HG02885 (cell line): ENCODE data around the gene SKOR1.

ENCODE experiments used
- ATAC-seq: cut with Tn5 transposase; IDR thresholded peaks from one replicate; pipeline ENCODE4 v1.9.1; 2021; ENCODE audit warnings: mild to moderate bottlenecking; ENCODE audit not compliant: unreplicated experiment, poor library complexity

The SKOR1 gene

GRCh38 chr15:67792250-67792942 is 32.9 kb upstream of the SKOR1 start:
- ATAC-seq, result no peak

GRCh38 chr15:67794832-67795574 is 30.3 kb upstream of the SKOR1 start:
- no peak for ATAC-seq

DNA sequence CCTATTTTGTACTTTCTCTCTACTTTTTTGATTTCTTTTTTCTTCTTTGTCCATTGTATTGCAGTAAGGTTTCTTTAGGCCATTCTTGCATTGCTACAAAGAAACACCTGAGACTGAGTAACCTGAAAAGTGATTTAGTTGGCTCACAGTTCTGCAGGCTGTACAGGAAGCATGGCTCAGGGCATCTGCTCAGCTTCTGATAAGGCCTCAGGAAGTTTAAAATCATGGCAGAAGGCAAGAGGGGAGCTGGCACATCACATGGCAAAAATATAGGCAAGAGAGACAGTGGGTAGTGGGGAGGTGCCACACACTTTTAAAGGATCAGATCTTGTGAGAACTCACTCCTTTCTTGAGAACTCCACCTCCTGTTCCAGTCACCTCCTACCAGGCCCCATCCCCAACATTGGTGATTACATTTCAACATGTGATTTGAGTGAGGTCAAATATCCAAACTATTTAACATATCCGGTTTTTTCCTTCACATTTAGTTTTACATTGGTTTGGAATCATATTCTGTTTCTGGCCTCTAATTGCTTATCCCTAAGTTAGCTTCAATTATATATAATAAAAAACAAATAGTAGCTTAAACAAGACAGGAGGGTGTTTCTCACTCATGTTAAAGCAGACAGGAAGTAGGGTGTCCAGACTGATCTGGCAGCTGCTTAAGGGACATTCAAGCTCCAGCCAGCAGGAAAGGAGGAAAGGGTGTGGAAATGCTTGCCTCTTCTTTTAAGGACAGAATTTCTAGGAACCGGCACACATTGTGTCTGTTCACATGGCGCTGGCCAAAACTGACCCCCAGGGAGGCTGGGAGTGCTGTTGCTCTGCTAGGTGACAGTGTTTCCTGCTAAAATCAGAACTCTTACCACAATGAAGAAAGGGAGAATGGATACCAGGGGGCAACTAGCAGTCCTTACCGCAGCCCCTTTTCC is 28.8 kb upstream of the SKOR1 start:
- no peak for ATAC-seq

GRCh38 chr15:67799801-67800205 is 25.5 kb upstream of the SKOR1 start:
- no peak for ATAC-seq

GRCh38 chr15:67801142-67801541 is 24.2 kb upstream of the SKOR1 start:
- ATAC-seq, result no peak

DNA sequence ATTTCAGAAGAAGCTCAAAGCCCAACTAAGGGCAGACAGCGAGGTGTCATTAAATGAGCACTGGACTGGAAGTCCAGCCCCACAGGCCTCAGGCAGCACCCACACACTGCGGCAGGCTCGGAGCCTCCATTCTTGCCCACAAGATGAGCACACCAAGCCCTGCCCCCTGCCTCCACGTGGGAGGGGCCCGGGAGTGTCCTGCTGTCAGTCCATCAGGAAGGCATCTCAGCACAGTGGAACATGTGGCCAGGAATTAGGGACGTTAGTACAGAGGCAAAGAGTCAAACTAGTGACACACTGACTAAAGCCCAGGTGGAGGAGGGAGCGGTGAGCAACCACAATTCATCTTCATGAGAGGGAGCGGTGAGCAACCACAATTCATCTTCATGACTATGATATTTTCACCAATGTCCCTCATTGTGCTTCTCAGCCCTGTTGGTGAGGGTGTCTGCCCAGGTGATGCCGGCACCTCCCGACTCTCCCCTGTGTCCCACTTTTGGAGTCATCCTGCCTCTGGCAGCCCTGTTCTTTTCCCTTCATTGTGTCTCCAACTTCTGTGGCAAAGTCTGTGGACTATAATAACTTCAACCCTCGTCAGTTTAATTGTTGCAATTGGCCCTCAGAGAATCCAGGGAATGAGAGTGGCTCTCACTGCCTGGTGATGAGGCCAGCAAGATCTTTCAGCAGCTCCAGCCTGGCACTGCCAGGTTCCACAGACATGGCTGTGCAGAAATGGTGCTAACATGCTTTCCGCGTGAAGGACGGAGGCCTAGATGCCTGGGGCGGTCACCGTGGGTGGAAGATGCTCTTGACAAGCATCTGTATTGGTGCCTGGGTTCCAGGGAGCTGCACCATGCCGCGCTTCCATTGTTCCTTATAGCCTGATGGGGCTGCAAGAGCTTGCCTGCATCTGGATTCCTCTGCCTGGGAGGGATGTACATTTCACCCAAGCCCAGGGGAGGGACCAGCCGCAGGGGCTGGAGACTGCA is 23.1 kb upstream of the SKOR1 start:
- no peak for ATAC-seq

DNA sequence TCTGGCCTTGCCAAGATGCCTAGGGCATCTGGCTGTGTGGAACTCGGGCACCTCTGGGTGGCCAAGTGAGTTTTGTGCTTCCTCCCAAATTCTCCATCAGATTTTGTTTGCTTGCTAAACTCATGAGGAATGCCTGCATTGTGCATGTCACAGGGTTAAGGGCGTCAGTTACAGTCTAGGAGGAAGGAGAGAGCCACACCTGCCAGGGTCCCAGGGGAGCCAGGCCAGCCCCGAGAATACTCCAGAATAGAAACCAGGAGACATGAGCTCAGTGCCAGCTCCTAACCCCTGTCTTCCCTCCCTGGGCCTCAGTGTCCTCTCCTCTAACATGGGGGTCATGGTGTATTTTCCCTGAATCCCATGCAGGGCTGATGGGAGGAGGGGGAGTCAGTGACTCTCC is 22.0 kb upstream of the SKOR1 start:
- ATAC-seq, result no peak

GRCh38 chr15:67803996-67804843 is 21.1 kb upstream of the SKOR1 start:
- ATAC-seq, result no peak

DNA sequence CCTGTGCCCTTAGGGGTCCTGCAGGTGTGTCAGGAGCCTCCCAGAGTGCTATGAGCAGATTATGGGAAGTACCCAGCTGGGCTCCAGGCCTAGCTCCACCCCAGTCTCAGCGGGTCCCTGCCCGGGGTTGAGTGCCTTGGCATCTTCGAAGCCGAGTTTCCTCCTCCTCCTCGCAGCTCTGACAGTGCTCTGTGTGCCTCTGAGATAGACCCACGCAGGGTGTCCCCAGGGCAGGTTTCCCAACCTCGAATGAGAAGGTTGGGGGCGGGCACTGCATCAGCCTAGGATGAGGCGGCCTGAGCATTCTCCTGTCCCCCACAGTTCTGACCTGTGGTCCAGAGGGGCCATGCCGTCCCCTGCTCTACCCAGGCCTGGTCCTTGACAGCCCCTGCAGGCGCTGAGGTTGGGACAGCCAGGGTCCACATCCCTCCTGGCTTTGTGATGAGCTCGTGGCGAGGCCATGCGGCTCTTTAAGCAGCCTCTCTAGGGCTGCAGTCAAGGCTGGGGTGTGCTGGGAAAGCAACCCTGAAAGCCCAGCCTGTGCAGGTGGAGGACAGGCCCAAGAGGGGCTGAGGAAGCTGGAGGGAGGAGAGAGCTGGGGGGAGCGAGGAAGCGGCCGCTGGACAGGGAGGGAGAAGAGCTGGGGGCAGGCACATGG is 20.2 kb upstream of the SKOR1 start:
- no peak for ATAC-seq

- ATAC-seq, result no peak
These were observed 19.4 kb upstream of the SKOR1 start for GRCh38 chr15:67805666-67806516.

- no peak for ATAC-seq
These were observed 18.8 kb upstream of the SKOR1 start for GRCh38 chr15:67806536-67806935.

- no peak for ATAC-seq
These were observed 18.2 kb upstream of the SKOR1 start for GRCh38 chr15:67807141-67807540.

GRCh38 chr15:67807836-67808235 is 17.5 kb upstream of the SKOR1 start:
- no peak for ATAC-seq

DNA sequence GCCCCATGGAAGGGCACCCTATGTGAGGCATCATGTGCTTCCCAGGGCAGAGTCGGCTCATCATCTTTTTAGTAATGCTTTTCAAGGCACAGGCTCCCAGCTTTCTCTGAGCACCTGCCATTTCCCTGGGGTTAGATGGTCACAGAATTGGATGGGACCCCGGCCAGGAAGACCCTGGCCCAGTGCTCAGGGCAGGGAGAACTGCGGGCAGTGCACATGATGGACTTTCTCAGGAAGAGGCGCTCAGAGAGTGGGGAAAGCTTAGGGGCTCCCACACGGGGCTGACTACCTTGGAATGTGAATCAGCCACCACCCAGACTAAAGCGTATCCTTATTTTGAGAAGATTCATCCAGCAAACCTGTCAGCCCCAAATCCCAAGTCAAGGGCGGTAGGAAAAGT is 16.5 kb upstream of the SKOR1 start:
- no peak for ATAC-seq

- no peak for ATAC-seq
These were observed 15.9 kb upstream of the SKOR1 start for GRCh38 chr15:67809441-67809840.

DNA sequence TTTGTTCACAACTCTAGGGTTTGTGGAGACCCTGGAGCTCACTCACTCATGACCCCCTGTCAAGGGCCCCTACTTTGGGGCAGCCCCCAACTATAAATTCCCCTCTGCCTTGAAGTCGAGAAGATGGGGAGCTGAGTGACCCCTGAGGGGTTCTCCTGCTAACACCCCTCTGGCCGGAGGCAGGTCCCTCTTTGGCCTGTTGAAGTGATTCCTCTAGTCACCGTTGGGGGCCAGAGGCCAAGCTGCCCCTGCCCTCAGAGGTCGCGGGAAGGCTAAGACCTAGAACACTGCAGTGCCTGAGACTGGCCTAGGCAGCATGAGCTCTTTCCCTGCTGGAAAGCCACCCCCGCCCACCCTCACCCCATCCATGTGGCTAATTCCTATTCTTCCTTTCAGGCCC is 15.4 kb upstream of the SKOR1 start:
- ATAC-seq, result no peak

DNA sequence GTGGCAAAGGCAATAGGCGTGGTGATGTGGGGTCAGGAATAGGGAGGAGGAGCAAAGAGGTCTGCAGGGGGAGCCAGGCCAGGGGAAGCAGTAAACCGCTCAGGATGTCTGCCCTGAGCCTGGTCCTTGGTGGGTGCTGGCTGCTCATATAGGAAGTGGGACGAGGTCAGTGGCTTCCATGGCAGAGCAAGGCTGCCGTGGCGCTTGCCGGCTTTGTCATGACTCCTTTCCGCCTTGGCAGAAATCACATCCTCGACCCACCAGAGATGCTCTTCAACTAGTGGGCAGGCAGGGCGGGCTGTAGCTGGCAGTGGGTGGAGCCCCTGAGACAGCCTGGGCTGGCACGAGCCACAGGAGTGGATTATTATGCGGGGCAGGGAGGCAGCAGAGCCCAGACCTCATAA is 13.1 kb upstream of the SKOR1 start:
- no peak for ATAC-seq
